CD4-positive, alpha-beta T cell treated with Interferon alpha-2 for 1 hour (primary cell): ENCODE data around the gene MAGEB4.
"Not testable (repeated sequence)": the region's sequence is repeated elsewhere in the genome, so short reads cannot be mapped to it uniquely, and the experiment has no call there.

Experiments
- DNase-seq, 2 donors: peaks; one replicate each; pipeline ENCODE4 v3.0.0-alpha.2; 2020 to 2022

Gene MAGEB4, protein sequence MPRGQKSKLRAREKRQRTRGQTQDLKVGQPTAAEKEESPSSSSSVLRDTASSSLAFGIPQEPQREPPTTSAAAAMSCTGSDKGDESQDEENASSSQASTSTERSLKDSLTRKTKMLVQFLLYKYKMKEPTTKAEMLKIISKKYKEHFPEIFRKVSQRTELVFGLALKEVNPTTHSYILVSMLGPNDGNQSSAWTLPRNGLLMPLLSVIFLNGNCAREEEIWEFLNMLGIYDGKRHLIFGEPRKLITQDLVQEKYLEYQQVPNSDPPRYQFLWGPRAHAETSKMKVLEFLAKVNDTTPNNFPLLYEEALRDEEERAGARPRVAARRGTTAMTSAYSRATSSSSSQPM

DNA sequence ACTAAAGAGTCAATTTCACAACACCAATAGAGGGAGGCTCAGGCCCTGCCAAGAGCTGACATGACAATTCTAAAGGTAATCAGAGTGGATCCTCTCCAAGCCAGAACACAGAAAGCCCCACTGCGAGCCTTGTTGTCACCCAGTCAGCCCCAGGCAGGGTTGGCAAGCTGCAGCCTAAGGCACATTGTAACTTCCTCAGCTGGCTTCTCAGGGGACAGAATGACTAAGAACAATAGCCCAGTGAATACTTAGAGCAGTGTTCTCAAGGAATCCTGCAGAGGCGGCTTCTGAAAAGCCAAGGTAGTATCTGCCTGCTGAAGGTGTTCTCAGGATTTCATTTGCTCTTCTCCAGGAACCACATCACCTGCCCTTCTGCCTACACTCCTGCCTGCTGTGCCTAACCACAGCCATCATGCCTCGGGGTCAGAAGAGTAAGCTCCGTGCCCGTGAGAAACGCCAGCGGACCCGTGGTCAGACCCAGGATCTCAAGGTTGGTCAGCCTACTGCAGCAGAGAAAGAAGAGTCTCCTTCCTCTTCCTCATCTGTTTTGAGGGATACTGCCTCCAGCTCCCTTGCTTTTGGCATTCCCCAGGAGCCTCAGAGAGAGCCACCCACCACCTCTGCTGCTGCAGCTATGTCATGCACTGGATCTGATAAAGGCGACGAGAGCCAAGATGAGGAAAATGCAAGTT, at the start of gene MAGEB4:
TSS of gene MAGEB4 (plus strand) at position 277 of the 692 bp plus-strand sequence. CDS start at position 413, 136 bp downstream.
- DNase-seq, result no peak

GRCh38 chrX:30193910-30194309, 47.9 kb upstream of the MAGEB4 start:
- DNase-seq, result not testable (repeated sequence)

DNA sequence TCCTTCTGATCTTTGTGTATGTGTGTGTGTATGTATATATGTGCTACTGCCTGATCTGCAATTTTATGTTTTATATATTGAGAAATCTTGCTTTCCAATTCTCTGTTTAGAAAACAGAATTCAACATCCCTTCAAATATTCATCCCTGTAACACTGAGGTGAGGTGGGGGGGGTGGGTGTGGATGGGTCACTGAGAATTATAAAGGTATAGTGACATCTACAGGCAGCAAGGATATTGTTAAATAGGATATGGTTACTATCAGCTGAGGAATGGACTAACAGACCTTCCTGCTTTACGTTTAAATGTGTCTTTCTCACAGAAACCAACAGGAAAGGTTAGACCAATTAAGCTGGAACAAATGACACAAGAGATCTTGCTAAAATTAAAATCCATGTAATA, 45.5 kb upstream of the MAGEB4 start:
- DNase-seq, result no peak

DNA sequence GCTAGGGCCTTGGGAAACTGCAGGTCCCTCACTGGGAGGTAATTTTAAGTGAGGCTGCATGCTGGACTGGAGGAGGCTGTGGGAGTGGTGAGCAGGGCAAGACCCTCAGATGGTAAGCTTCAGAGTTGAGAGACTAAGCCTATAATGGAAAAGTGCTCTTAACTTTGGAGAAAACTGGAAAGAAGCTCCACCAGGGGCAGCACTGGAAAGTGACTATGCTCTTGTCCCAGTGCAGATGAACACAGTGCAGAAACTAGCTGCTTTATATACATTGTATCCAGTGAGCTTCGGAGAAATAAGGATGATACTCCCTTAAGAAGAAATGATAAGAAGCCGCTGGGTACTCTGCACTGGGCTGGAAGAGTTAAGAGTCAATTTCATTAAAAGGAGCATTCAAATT, 29.6 kb upstream of the MAGEB4 start:
- no peak for DNase-seq

DNA sequence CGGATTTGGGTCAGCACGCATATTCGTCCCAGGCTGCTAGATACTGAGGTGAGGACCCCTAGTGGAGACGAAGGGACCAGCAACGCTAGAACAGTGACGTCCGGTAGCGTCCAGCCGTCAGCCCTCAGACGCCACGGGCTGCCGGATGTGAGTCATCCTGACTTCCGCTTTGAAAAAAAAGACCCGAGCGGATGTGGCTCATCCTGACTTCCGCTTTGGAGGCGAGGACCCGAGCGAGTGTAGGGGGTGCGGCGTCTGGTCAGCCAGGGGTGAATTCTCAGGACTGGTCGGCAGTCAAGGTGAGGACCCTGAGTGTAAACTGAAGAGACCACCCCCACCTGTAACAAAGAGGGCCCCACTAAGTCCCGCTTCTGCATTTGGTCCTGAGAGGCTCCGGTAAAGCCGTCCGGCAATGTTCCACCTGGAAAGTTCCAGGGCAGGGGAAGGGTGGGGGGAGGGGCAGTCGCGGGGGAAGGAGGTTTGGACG, 26.4 kb upstream of the MAGEB4 start, which contains the start of gene MAGEB2:
TSS of gene MAGEB2 (plus strand) at position 207 of the 487 bp plus-strand sequence. CDS start 3,018 bp downstream, outside the sequence.
- DNase-seq, result no peak

- no peak for DNase-seq
Observed at GRCh38 chrX:30217465-30217864, 24.3 kb upstream of the MAGEB4 start.

- no peak for DNase-seq
Observed at GRCh38 chrX:30219372-30219771, 22.4 kb upstream of the MAGEB4 start.

- DNase-seq, result no peak
Observed at GRCh38 chrX:30220661-30221060, 21.1 kb upstream of the MAGEB4 start.

- no peak for DNase-seq
Observed at GRCh38 chrX:30224536-30224935, 17.3 kb upstream of the MAGEB4 start.

- no peak for DNase-seq
Observed at GRCh38 chrX:30228526-30228925, 13.3 kb upstream of the MAGEB4 start.

DNA sequence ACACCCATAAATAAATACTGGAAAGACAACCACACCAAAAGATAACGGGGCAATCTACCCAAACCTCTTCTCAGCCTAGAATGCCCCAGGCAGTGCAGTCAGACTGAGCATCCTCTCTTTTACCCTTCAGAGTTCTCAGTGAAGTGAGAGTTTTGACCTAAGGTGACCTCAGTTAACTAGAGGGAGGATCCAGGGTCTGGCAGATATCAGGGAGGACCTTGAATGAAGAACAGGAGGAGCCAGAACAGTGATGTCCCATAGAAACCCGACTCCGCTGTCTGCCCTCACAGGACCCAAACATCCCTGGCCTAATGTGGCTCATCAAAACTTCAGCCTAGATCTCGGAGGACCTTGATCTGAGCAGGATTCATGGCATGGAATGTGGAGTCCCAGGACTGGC, 11.4 kb upstream of the MAGEB4 start, which contains the start of gene MAGEB3:
TSS of gene MAGEB3 (plus strand) at position 263 of the 400 bp plus-strand sequence. CDS start 5,268 bp downstream, outside the sequence.
- DNase-seq, result no peak

- no peak for DNase-seq
Observed at GRCh38 chrX:30246769-30247489, 5.1 kb downstream of the MAGEB4 start, which contains the start of gene MAGEB1. TSS of gene MAGEB1 (plus strand) at chrX:30247146. CDS start at chrX:30250494, 3,348 bp downstream.

DNA sequence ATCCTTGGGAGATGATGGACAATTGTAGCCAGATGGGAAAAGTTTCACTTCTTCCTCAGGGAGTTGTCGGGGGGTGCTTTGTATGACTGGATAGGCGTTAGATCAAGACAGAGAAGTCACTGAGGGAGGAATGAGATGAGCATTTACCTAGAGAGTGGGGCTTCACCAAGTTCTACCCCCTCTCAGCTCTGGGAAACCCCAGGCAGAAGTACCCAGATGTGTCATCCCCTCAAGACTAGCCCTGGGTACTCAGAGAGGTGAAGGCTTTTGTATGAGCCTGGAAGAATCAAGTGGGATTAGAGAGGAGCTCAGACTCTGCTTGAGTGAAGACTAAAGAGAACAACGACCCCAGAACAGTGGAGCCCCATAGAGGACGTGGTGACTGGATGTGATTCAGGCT, 7.1 kb downstream of the MAGEB4 start:
- DNase-seq, result no peak

DNA sequence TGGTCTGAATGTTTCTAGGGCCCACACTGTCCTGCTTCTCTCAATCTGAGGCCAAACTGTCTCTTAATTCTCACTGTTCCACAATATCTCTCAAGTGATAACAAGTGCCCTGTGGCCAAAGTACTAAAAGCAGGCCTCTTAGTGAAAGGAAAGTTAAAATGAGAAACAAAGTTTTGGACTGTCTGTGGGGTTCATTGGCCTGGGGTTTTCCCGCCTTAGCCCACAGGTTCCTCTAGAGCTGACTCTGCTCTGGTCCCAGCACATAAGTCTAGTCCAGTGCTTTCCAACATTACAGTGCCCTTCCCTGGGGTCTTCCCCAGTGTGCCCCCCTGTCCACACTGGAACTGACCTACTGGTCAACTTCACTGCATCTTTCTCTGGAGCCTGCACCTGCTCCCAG, 11.5 kb downstream of the MAGEB4 start:
- DNase-seq, result no peak

DNA sequence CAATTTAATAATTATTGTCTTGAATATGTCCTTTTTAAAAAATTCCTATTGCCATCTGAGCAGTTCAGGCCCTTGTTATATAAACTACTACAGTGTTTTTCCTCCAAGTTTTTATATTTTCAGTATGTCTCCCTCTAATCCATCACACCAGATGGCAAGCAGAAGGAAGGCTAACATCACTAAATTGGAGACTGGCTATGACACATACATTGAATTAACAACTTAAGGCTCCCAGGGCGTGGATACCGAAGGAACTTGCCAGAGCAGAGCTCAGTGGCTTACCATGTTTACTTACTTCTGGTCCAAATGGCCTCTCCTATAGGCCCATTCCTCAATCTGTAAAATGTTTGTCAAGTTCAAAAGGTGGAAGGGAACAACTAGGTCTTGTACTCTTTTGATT, 18.1 kb downstream of the MAGEB4 start:
- no peak for DNase-seq

DNA sequence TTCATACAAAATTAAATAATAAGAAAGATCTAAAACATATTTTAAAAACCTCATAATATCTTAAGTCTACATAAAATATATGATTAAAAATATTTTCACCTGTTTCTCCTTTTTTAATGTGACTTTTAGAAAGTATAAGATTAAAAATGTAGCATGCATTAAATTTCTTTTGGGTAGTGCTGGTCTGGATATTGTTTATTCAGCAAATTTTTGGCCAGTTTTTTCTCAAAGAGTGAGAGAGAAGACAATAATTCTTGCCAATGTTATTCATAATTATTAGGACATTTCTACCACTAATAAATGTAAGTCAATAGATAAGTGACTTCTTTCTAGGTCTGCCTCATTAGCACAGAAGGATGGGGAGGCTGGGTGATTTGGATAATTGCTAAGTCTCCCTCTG, 19.2 kb downstream of the MAGEB4 start:
- no peak for DNase-seq

GRCh38 chrX:30262763-30263162, 21.0 kb downstream of the MAGEB4 start:
- DNase-seq, result no peak

GRCh38 chrX:30270639-30271038, 28.8 kb downstream of the MAGEB4 start:
- DNase-seq, result no peak

GRCh38 chrX:30275498-30275897, 33.7 kb downstream of the MAGEB4 start:
- DNase-seq, result no peak

DNA sequence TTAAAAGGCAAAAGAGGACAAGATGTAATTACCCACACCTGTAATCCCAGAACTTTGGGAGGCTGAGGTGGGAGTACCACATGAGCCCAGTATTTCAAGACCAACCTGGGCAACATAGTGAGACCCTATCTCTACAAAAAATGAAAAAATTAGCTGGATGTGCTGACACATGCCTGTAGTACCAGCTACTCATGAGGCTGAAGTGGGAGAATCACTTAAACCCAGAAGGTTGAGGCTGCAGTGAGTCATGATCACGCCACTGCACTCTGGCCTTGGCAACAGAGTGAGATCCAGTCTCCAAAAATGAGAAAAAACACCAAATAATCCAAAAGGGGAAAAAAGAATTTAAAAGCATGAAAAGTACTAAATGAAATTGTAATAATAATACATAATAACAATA, 36.6 kb downstream of the MAGEB4 start:
- DNase-seq, result no peak

DNA sequence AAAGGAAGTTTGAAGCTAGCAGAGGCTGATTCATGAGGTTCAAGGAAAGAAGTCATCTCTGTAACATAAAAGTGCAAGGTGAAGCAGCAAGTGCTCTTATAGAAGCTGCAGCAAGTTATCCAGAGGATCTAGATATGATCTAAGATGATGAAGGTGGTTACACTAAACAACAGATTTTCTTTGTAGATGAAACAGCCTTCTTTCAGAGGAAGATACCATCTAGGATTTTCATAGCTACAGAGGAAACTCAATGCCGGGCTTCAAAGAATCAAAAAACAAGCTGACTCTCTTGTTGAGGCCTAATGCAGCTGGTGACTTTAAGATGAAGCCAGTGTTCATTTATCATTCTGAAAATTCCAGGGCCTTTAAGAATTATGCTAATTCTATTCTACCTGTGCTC, 38.6 kb downstream of the MAGEB4 start:
- no peak for DNase-seq

GRCh38 chrX:30282527-30282926, 40.7 kb downstream of the MAGEB4 start:
- no peak for DNase-seq
